AG09309 (cell line): ENCODE results near the gene NXNL2.

ENCODE experiments used
- DNase-seq: peaks from one replicate; pipeline ENCODE4 v3.0.0-alpha.2; 2010; ENCODE audit warnings: low read depth
- H3K4me3 ChIP-seq: 2 replicates; pipeline ENCODE4 v1.5.1; 2011; ENCODE audit warnings: mild to moderate bottlenecking, low read depth, low read length, moderate library complexity; ENCODE audit not compliant: control insufficient read depth
- CTCF ChIP-seq: IDR thresholded peaks from 2 replicates; pipeline ENCODE4 v1.5.1; 2011; ENCODE audit warnings: mild to moderate bottlenecking, low read depth, low read length, inconsistent platforms; ENCODE audit not compliant: insufficient read depth, control insufficient read depth; ENCODE audit errors: missing control alignments

Gene NXNL2

DNA sequence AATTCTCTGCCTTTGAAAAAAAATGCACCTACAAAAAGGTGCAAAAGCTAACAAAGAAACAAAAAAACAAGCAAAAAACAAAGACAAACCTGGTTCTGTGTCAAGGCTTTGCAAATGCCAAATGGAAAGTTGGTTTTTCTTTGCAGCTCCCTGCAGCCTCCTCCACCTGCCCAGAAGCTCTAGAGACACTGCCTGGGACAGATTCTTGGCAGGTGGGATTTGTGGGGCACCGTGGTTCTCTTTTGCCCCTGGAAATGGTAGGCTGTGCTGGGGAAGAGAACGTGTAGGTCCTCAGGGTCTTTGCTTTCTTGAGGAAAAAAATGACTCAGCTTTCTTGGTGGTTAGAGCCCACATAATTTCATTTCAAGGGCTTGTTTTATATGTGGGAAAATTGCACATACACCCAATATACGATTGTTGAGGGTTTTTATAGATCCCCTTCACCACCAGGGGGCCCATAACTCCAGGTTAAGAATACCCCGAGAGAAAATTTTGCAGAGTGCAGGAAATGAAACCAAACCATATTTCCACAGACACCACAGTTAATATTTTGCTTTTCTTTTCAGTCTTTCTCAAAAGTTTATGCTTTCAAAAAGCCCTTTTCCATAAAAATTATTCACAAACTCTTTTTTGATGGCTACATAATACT, 58.7 kb downstream of the NXNL2 start:
- peak; percentile 65 for TF ChIP-seq CTCF
- DNase-seq: no peak
- H3K4me3 ChIP-seq: no peak overlapping the region
